GM19397 (cell line): ENCODE measurements around the gene ERC1.
"Not testable (repeated sequence)": the region's sequence is repeated elsewhere in the genome, so short reads cannot be mapped to it uniquely, and the experiment has no call there.

Experiments used
- ATAC-seq: cut with Tn5 transposase; IDR thresholded peaks from one replicate; pipeline ENCODE4 v1.9.1; 2021; ENCODE audit warnings: mild to moderate bottlenecking, moderate library complexity; ENCODE audit not compliant: unreplicated experiment

ERC1 gene

DNA sequence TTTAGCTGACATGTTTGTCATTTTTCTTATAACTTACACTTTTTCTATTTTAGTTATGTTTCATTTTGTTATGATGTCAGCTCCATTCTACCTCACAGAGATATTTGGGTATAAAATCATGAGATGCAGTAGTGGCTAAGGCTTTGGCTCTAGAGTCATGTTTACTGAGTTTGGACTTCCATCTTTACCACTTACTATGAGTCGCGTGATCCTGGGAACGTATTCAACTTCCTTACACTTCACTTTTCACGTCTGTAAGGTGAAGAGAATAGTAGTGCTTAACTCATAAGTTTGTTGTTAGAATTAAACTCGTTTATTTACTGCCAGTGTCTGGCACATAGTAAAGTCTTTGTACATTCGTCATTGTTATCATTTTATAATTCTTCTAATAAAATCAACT is 126.3 kb downstream of the ERC1 start:
- ATAC-seq = no peak

- ATAC-seq = no peak
Observed at GRCh38 chr12:1117970-1118563, 127.0 kb downstream of the ERC1 start.

DNA sequence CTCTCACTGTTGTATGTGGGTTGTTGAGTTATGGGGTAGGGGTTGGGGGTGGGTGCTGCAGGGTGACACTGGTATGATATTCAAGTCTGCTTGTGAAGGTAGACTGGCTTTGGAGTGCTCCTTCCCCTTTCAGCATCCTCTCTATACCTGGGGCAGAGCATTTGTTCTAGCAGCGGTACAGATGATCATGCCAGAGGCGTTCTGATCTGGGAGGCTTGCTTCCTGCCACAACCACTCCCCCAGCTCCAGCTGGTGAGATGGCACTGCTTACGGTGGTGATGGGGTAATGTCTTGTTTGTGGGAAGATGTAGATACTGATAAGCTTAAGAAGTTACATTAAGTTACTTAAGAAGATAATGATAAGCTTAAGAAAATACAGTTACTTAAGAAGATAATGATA is 131.8 kb downstream of the ERC1 start:
- ATAC-seq = no peak

GRCh38 chr12:1126091-1126490 is 135.1 kb downstream of the ERC1 start:
- ATAC-seq = no peak

- ATAC-seq = no peak
Observed at GRCh38 chr12:1127021-1127420, 136.0 kb downstream of the ERC1 start.

- ATAC-seq = no peak
Observed at GRCh38 chr12:1130164-1130563, 139.1 kb downstream of the ERC1 start.

DNA sequence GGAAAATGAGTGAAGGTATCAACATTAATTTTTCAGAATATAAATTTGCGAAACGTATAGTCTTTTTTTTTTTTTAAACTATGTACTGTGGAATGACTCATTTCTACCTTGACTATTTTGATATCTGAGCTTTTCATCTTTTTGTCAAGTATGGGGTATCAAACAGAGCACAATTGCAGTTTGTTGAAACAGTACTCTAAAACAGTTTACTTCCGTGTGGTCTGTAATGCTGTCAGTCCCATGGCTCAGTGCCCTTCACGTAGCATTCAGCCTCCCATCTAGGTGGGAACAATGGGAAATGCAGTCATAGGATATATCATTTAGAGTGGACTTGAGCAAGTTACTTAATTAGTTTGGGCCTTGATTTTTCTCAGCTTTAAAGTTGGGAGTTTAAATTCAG is 139.5 kb downstream of the ERC1 start:
- no peak for ATAC-seq

GRCh38 chr12:1131811-1132224 is 140.8 kb downstream of the ERC1 start:
- no peak for ATAC-seq

GRCh38 chr12:1132311-1132710 is 141.3 kb downstream of the ERC1 start:
- ATAC-seq = no peak

GRCh38 chr12:1138691-1139090 is 147.7 kb downstream of the ERC1 start:
- no peak for ATAC-seq

DNA sequence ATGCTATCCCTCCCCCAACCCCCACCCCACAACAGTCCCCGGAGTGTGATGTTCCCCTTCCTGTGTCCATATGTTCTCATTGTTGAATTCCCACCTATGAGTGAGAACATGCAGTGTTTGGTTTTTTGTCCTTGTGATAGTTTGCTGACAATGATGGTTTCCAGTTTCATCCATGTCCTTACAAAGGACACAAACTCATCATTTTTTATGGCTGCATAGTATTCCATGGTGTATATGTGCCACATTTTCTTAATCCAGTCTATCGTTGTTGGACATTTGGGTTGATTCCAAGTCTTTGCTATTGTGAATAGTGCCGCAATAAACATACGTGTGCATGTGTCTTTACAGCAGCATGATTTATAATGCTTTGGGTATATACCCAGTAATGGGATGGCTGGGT is 155.7 kb downstream of the ERC1 start:
- not testable (repeated sequence) for ATAC-seq

- ATAC-seq = no peak
Observed at GRCh38 chr12:1147821-1148220, 156.8 kb downstream of the ERC1 start.

DNA sequence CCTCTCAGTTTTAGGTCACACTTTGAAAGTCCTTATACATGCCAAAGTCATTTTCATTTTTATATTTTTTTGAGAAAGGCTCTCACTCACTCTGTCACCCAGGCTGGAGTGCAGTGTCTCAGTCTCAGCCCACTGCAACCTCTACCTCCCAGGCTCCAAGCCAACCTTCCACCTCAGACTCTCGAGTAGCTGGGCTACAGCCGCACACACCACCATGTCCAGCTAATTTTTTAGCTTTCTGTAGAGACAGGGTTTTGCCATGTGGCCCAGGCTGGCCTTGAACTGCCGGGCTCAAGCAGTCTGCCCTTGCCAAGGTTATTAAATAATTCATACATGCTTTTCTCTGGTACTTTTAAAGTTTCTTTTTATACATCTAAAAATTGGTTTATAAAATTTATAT is 166.0 kb downstream of the ERC1 start:
- no peak for ATAC-seq

DNA sequence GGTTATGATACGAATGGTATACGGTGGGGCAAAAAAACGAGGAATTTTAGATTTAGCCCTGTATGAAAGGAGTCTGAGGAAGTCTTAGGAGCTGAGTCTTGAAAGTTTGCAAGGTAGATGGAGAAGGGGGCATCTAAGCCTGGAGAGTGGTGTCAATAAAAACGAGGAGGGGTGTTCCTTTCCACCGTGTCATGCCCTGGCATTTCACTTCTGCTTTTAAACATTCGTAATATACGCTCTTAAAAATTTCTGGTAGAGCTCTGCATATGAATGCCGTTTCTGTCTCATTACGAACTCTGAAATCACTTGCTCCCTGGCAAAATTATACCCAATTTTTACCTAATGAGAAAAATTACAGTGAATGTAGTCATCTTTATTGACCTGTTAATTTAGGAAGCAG is 170.2 kb downstream of the ERC1 start:
- ATAC-seq = no peak

- ATAC-seq = no peak
Observed at GRCh38 chr12:1162081-1162760, 171.2 kb downstream of the ERC1 start.

- no peak for ATAC-seq
Observed at GRCh38 chr12:1167784-1168183, 176.8 kb downstream of the ERC1 start.

DNA sequence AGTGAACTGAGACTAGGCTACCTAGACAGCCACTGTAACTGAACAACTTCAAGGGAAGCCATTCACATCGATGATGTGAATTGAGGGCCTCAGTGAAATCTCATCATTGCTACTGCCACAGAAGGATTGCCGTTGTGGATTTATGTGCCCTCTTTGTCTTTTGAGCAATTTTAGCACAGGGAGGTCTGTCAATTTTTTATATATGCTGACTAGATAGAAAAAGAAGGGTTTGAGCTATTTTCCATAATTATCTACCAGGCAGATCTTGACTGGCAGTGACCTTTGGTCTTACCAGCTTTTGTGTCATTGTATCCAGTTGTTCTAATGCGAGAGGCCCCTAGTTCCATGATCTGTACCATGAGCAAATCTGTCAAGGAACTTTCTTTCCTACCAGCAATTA is 179.4 kb downstream of the ERC1 start:
- ATAC-seq = no peak

- ATAC-seq = no peak
Observed at GRCh38 chr12:1171657-1172408, 180.8 kb downstream of the ERC1 start.

DNA sequence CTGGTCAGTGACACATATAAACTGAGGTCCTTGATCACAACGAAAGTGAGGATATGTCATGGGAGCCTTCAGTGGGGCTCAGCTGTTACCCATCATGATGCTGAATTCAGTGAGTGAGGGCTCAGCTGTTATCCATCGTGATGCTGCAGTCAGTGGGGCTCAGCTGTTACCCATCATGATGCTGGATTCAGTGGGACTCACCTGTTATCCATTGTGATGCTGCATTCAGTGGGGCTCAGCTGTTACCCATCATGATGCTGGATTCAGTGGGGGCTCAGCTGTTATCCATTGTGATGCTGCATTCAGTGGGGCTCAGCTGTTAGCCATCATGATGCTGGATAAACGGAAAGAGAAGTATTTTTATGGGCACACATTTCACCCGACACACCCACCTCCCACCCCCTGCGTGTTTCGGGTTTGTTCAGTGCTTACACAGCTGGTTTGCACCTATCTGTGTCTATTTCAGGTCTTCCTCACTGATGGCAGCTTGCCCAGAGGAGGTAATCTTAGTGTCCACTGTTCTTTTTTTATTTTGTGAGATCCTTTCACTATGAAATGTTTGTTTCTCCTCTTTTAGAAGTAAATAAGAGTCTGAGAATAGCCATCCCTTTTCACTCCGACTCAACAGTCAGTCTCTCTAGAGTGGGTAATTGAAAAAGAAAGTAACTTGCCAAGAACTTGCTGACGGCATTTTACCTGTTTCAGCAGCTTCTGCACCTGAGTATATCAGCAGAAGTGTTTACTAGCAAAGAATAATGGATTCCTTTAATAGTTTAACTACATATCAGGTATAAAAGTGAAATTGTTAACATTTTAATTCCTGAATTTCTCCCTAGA is 183.0 kb downstream of the ERC1 start:
- no peak for ATAC-seq

GRCh38 chr12:1174659-1175058 is 183.6 kb downstream of the ERC1 start:
- no peak for ATAC-seq

DNA sequence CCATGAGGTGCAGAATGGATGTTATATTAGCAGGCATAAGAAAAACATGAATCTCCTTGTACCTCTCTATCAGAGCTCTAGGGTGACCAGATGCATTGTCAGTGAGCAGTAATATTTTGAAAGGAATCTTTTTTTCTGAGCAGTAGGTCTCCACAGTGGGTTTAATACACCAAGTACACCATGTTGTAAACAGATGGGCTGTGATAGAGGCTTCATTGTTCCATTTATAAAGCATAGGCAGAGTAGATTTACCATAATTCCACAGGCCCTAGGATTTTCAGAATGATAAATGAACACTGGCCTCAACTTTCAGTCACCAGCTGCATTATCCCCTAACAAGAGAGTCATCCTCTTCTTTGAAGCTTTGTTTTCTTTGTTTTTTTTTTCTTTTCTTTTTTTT is 185.2 kb downstream of the ERC1 start:
- ATAC-seq = no peak
